ENCODE measurements around the gene HAUS5.
"Not testable (repeated sequence)": the region's sequence is repeated elsewhere in the genome, so short reads cannot be mapped to it uniquely, and the experiment has no call there.

The HAUS5 gene

DNA sequence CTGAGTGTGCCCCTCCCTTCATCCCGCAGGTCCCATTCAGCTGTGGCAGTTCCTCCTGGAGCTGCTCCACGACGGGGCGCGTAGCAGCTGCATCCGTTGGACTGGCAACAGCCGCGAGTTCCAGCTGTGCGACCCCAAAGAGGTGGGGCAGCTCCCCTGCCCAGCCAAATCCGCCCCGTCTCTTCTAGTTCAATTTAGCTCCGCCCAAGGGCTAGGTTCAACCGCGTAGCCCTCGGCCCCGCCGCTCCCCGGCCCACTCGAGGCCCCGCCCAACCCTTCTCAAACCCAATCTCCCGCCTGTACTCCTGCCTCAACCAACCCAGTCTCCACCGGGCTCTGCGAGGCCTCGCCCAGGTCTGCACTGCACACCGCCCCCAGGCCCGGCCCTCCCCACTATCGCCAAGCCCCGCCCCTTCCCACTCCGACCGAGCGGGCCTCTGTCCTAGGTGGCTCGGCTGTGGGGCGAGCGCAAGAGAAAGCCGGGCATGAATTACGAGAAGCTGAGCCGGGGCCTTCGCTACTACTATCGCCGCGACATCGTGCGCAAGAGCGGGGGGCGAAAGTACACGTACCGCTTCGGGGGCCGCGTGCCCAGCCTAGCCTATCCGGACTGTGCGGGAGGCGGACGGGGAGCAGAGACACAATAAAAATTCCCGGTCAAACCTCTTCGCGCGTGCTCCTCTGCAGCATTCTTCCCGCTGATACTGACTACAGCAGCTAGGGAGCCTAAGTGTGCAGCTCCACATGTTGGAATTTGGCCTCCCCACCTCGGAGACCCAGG lies 31.9 kb downstream of the HAUS5 start:
- peak; percentile 98 for DNase-seq

DNA sequence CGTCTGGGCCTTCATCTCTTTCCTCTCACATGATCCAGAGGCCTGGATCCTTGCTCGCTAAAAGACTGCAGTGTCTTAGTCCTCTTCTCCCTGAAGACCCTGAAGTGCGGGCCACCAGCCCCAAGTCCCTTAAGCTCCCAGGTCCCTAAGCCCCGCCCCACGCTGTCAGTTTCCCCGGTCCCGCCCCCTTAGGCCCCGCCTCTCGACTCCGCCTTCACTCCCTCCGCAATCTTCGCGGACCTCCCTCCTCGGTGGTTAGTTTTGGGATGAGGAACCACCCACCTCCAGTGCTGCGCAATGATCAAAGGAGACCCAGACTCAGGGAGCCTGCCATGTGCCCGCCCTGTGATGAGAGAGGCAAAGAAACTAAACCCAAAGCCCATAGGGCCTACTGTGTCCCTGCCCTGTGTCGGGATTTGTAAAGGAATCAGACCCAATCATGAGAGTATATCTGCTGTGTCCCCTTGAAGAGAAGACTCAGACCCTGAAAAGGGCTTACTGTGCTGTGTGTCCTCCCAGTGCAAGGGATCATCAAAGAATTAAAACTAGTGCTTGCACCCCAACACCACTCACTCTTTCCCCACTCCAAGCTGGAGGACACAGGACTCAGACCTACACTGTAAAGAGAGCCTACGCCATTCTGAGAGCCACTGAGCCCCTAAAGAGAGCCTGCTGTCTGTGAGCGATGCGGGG lies 32.6 kb downstream of the HAUS5 start:
- peak; percentile 77 for DNase-seq

DNA sequence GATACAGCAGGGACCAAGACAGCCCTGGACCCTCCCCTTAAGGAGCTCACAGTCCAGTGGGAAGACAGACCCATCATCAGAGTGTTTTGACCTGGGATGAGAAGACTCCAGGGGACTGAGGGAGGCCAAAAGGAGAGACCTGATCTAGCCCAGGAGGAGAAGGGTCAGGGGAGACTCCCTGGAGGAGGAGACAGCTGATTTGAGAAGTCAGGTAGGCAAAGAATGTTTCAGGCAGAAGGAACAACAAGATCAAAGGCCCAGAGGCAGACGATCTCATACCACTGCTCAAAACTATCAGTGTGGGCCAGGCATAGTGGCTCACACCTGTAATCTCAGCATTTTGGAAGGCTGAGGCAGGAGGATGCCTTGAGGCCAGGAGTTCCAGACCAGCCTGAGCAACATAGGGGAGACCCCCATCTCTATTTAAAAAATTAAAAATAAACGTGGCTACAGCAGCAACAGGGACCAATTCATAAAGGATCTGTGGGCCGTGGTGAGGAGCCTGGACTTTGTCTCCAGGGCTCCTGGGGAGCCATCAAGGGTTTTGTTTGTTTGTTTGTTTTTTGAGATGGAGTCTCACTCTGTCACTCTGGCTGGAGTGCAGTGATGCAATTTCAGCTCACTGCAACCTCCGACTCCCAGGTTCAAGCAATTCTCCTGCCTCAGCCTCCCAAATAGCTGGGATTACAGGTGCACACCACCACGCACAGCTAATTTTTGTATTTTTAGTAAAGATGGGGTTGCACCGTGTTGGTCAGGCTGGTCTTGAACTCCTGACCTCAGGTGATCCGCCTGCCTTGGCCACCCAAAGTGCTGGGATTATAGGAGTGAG lies 33.4 kb downstream of the HAUS5 start:
- no peak for DNase-seq

DNA sequence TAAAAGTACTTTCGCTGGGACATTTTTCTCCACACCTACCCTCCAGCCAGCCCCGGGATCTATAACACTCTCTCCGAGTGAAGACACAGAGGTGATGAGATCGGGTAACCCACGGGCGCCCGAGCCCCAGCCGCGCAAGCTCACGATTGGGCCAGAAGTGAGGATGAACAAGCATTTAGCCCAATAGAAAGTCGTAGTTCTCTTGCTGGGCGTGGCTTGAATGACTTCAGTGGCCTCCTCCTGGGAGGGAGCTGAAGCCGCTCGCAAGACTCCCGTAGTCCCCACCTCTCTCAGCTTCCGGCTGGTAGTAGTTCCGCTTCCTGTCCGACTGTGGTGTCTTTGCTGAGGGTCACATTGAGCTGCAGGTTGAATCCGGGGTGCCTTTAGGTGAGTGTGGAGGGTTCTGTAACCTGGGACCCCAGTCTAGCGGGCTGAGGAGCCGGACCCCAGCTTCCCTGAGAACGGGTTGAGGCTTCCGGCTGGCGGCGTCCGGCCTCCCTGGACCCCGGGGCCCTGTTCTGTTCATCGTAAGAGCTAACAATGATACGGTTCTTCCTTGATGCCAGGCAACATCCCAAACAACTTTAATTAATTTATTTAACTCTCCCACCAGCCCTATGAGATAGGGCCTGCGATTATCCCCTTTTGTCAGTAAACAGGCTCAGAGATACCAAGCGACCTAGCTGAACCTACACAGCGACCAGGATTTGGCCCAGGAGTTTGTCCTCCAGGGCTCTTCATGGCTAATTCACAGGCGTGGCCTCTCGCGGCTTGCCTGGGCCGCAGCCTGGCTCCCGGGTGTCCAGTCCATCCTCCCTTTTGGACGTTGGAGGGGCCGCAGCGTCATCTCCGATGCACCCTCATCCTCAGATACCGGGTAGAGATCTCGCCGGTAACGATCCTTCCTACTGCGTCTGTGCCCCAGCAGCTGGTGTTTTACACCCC lies 35.8 kb downstream of the HAUS5 start, which contains the start of gene COX6B1:
TSS of gene COX6B1 (plus strand) at position 307 of the 945 bp plus-strand sequence. CDS start 2,921 bp downstream, outside the sequence.
- DNase-seq, result peak; percentile 97

DNA sequence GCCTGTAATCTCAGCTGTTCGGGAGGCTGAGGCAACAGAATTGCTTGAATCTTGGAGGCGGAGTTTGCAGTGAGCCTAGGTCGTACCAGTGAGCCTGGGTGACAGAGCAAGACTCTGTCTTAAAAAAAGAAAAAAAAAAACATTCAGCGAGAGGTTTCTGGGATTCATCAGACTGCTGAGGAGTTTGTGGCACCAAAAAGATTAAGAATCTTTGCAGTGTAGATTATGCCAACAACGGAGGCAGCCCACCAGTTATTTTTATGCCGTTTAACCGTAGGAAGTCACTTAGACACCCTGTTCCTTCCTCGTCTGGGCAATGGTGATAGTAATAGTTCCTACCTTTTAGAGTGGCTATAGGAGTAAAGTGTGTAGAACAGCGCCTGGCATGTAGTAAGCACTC lies 38.0 kb downstream of the HAUS5 start:
- DNase-seq, result no peak

DNA sequence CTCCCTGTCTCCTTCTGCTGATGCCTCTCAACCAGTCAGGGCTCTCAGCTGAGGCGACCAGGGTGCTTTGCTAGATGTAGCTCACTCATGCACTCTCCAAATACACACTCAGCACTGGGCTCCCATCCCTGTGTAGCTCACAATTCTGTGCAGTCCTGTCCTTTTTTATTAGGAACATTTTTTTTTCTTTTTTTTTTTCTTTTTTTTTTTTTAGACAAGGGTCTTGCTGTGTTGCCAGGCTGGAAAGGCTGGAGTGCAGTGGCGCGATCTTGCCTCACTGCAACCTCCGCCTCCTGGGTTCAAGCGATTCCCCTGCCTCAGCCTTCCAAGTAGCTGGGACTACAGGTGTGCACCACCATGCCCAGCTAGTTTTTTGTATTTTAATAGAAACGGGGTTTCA lies 42.3 kb downstream of the HAUS5 start:
- DNase-seq, result not testable (repeated sequence)

DNA sequence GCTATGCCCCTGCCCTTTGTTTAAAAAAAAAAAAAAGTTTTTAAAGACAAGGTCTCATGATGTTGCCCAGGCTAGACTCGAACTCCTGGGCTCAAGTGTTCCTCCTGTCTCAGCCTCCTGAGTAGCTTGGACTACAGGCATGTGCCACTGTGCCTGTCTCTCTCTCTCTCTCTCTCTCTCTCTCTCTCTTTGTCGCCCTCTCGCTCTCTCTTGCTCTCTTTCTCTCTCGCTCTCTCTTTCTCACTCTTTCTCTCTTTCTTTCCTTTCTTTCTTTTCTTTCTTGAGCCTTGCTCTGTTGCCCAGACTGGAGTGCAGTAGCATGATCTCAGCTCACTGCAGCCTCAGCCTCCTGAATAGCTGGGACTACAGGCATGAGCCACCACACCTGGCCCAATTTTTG lies 43.1 kb downstream of the HAUS5 start:
- DNase-seq, result no peak

DNA sequence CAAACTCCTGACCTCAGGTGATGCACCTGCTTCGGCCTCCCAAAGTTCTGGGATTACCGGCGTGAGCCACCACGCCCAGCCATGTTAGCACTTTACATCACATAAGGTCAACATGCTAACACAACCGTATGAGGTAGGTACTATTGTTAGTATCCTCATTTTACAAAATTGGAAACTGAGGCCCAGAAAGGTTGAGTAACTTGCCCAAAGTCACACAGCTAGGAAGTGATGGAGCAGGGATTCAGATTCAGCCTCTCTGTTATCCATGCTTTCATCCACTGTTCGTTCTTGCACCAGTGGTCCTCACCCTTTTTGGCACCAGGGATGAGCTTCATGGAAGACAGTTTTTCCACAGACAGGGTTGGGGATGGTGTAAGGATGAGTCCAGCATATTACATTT lies 44.2 kb downstream of the HAUS5 start:
- no peak for DNase-seq

DNA sequence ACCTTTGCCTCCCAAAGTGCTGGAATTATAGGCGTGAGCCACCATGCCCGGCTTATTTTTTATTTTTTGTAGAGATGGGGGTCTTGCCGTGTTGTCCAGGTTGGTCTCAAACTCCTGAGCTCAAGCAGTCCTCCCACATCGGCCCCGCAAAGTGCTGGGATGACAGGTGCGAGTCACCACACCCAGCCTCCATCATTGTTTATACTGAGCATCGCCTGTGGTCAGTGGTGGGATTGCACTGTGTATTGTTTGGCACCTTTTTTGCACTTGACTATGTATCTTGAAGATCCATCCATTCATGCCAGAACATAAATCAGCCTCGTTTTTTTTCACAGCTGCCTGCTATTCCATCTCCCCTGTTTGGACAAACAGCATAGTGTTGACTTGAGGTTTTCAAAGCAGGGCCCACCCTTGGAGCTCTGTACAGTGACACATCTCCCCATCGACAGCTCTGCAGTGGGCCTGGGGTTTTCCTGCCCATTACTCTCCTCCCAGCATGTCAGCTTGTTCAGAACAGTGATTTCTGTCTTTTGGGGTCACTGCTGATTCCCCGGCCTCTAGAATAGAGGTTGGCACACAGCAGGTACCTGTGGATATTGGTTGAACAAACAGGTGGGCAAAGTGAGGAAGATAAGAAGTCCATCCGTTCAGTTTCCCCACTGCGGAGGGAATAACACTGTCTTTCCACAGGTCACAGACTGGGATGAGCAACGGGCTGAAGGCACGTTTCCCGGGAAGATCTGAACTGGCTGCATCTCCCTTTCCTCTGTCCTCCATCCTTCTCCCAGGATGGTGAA lies 45.6 kb downstream of the HAUS5 start:
- no peak for DNase-seq

DNA sequence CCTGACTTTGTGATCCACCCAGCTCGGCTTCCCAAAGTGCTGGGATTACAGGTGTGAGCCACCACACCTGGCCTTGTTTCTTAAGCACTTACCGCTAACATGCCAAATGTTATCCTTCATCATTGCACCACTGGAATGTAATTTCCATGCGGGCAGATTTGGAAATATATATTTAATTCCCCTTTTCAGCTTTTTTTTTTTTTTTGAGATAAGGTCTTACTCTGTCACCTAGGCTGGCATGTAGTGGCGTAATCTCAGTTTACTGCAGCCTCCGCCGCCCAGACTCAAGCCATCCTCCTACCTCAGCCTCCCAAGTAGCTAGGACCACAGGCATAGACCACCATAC lies 49.4 kb downstream of the HAUS5 start:
- no peak for DNase-seq

DNA sequence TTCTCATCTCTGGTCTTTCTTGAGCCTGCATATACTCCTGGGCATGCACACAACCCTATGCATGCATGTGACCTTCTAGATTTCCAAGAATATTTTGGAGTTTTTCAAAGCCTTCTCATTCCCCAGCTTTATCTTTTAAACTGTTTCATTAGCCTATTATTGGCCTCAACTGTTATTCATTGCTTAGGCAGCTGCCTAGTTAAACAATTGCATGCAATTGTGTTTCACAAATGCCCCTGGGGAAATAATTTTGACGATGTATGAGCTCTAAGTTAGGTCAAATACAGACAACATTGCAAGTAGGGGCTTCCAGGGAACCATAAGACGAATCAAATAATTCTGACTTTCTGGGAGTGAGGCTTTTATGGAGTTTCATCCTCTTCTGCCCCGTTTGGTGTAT lies 51.4 kb downstream of the HAUS5 start:
- DNase-seq, result no peak

DNA sequence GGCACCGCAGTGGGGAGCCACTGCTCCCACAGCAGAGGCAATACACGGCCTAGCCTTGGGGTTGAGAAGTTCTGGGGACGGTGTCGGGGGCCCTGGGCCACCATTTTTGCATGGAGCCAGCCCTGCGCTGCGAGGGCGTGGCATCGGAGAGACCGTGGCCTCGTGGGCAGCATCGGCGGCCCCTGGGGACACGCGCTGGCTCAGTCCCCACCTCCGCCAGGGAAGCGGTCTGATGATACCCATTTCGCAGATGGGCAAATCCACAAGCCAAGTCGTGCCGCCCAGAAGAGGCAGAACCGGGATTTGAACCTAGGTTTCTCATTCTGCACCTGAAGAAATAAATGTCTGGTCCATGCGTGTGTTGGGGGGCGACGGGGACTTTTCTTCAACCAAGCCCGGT lies 52.6 kb downstream of the HAUS5 start:
- DNase-seq, result no peak

DNA sequence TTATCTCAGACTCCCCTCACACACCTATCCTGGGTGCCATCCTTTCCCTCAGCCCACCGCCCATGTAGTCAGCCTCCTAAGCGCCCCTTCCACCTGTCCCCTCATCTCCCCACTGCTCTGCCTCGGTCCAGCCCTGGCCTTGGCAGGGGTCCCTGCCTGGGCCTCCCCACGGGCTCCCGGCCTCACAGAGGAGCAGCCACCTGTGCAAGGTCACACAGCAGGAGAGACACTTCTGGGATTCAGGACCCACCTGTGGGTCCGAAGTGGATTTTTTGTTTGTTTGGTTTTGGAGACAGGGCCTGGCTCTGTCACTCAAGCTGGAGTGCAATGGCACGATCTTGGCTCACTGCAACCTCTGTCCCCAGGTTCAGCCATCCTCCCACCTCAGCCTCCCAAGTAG lies 53.1 kb downstream of the HAUS5 start:
- no peak for DNase-seq

DNA sequence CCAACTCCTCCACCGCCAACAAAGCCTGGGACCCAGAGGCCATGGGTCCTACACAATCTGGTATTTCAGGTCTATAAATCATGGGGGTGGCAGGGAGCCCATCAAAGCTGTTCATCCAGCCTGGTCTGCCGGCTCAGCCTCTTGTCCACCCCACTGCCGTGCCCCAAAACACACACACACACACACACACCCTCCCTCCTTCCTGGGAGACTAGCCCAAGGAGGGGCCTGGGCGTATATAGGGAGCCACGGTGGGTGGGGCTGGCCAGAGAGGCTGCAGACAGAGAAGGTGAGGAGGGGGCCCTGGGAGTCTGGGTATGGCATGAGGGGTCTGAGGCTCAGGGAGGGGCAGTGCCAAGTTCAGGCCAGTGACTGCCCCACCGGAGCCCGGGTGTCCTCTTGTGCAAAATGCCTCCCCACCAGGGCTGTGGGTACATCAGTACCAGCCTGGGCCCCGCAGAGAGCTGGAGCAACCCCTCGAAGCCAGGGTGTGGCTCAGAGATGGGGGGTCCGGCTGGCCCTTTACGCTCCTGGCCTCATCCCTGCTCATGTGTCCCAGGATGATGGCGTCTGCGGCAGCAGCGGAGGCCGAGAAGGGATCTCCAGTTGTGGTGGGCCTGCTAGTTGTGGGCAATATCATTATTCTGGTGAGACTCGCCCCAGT lies 53.8 kb downstream of the HAUS5 start, which contains the start of gene UPK1A:
TSS of gene UPK1A (plus strand) at position 267 of the 663 bp plus-strand sequence. CDS start at position 563, 296 bp downstream.
- no peak for DNase-seq

DNA sequence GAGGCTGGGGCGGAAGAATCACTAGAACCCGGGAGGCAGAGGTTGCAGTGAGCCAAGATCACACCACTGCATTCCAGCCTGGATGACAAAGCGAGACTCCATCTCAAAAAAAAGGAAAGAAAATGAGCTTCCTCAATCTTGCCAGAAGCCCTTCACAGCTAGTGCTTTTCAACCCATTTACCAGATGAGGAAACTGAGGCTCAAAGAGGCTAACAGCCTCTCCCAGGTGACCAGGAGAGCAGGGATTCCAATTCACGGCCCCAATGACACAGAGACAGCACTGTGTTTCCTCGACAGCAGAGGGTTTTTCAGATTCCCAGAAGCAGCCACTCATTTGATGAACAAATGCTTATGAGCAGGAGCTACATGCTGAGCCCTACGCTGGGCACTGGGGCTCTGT lies 57.0 kb downstream of the HAUS5 start:
- DNase-seq, result no peak

DNA sequence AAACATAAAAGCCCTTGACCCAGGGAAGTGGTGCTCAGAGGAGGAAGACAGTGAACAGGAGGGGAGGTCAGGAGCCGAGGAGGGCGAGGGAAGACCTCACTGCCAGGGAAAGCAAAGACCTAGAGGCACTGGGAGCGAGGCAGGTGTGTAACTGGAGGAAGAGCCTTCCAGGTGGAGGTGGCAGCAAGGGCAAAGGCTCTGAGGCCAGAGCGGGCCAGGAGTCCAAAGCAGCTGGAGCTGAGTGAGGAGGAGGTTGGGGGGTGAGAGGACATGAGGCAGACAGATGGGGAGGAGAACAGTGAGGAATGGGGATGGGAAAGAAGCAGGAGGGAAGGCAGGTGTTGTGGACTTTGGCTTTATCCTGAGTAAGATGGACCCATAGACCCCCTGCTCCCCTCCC lies 57.4 kb downstream of the HAUS5 start:
- DNase-seq, result no peak

DNA sequence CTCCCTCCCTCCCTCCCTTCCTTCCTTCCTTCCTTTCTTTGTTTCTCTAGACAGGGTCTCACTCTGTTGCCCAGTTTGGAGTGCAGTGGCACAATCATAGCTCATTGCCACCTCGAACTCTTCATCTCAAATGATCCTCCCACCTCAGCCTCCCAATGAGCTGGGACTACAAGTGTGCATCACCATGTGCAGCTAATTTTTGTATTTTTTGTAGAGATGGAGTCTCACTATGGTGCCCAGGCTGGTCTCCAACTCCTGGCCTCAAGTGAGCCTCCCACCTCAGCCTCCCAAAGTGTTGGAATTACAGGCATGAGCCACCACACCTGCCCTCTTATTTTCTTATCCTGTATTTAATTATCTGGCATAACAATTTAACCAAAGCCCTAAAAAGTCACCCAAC lies 58.2 kb downstream of the HAUS5 start:
- no peak for DNase-seq

DNA sequence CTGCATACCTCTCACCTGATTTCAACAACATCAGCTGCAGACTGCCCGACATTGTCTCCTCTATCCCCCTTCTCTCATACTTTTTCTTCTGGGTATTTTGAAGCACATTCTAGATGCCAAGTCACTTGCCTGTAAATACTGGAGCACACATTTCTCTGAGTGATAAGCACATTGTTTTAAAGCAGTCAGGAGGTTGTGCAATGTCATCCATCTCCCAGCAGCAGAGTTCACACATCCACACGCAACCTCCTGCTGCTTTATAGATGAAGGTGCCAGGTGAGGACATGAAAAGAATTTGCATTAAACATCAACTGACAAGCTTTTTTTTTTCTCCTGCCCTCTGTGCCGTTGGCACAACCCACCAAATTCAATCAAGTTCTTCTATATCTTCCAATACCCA lies 59.3 kb downstream of the HAUS5 start:
- no peak for DNase-seq

DNA sequence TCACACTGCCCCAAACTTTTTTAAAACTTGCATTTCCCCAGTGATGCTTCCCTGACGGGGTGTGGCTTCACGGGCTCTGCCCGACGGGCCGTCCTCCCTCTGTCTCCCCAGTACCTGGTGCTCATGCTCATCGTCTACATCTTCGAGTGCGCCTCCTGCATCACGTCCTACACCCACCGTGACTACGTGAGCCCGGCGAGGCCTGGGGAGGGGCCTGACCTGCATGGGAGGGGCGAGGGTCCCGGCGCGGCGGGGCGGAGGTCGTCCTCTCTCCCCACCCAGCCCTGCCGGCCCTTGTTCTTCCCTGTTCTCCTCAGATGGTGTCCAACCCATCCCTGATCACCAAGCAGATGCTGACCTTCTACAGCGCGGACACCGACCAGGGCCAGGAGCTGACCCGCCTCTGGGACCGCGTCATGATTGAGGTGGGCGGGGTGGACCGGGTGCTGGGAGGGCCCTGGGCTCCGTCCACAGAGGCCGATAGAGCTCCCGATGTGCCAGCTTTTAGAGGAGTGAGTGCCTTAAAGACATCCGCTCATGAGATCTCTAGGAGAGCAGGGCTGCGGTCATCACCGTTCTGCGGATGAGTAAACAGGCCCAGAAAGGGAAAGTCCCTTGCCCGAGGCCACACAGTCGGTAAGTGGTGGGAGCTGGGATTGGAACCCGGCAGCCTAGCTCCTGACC lies 60.7 kb downstream of the HAUS5 start:
- peak; percentile 52 for DNase-seq

Data from CD4-positive, alpha-beta T cell treated with Interleukin-17A for 1 hour (primary cell).